Measurements from ENCODE around the gene EYS. TPM values are rescaled to one million over a fixed set of nuclear protein-coding genes. Genes with fewer than 3 reads are reported as not detected.

EYS gene
- total RNA-seq, 1 experiment from 2014 or later, result not detected

- H3K56ac ChIP-seq (ENCODE audit: insufficient read length, low read depth, low read length), result no peak overlapping the region
- H3K9me3 Mint-ChIP-seq, result peaks cover 0 to 6% of the 10 kb centered on the region in 2 experiments; a peak in 3 of 5 replicates
- no peaks in the 10 kb centered on the region for H3K4me1 ChIP-seq (ENCODE audit: insufficient read depth, low read length)
- H4K91ac ChIP-seq (ENCODE audit: insufficient read length, low read depth, low read length), result no peak overlapping the region
- no peak overlapping the region for H2BK15ac ChIP-seq (ENCODE audit: low read depth, low read length)
- no peaks in the 10 kb centered on the region for H3K4me1 Mint-ChIP-seq
- no peak overlapping the region for H4K8ac ChIP-seq (replicated peaks; ENCODE audit: insufficient read length, low read depth, low read length)
- no peak overlapping the region for H4K5ac ChIP-seq (ENCODE audit: insufficient read length, low read depth, low read length)
- H3K18ac ChIP-seq (ENCODE audit: insufficient read length, low read depth, low read length), result no peak overlapping the region
- H3K23ac ChIP-seq (ENCODE audit: insufficient read length, low read depth, low read length), result no peak overlapping the region
- no peak for TF ChIP-seq CTCF (conservative IDR thresholded peaks at IDR 0.05)
- H2BK120ac ChIP-seq (ENCODE audit: low read depth, low read length, poor library complexity, severe bottlenecking), result no peak overlapping the region
- no peak overlapping the region for H3K4ac ChIP-seq (ENCODE audit: low read depth, low read length)
- no peak overlapping the region for H2AK5ac ChIP-seq (ENCODE audit: insufficient read length, low read length)
- H4K20me1 ChIP-seq (ENCODE audit: control insufficient read depth, insufficient read depth, insufficient read length), result no peaks in the 10 kb centered on the region
- no peaks in the 10 kb centered on the region for H3K27me3 Mint-ChIP-seq (ENCODE audit: low read depth)
- H3K27ac ChIP-seq (ENCODE audit: insufficient read length, low read depth, low read length), result no peak overlapping the region
- no CpG with 5 or more reads among the region's 3 CpGs for WGBS (ENCODE audit: extremely low coverage, insufficient read length, low lambda C conversion rate)
- H2BK12ac ChIP-seq (ENCODE audit: insufficient read length, low read depth, low read length), result no peak overlapping the region
- H3K36me3 Mint-ChIP-seq (ENCODE audit: insufficient read depth in 1 of 3, low read depth in 3 of 3), result no peaks in the 10 kb centered on the region; a peak in 2 of 7 replicates
- H3K27me3 ChIP-seq (ENCODE audit: insufficient read depth, low read length), result no peaks in the 10 kb centered on the region
- no peak overlapping the region for H3K4me2 ChIP-seq (ENCODE audit: insufficient read depth, insufficient read length, low read length)
- DNase-seq, result no peak
- no peak overlapping the region for H2BK20ac ChIP-seq (ENCODE audit: low read depth, low read length, poor library complexity, severe bottlenecking)
- H3K23me2 ChIP-seq (ENCODE audit: insufficient read length, low read depth, low read length, poor library complexity, severe bottlenecking), result no peaks in the 10 kb centered on the region
- no peak overlapping the region for H3K9ac ChIP-seq (ENCODE audit: extremely low read depth, insufficient read length, low read length)
- H3T11ph ChIP-seq (ENCODE audit: low read length), result no peak overlapping the region
- no peak overlapping the region for H3K4me3 Mint-ChIP-seq
- H2BK5ac ChIP-seq (ENCODE audit: insufficient read length, low read length), result no peak overlapping the region
- H3K79me1 ChIP-seq (ENCODE audit: insufficient read depth, low read depth, low read length, poor library complexity, severe bottlenecking), result no peaks in the 10 kb centered on the region
- no peak overlapping the region for H2AFZ ChIP-seq (ENCODE audit: low read length)
- H3K79me2 ChIP-seq (ENCODE audit: insufficient read depth, low read length), result no peaks in the 10 kb centered on the region
- H3K14ac ChIP-seq (ENCODE audit: insufficient read depth, low read length), result no peak overlapping the region
- no peaks in the 10 kb centered on the region for H3K9me3 ChIP-seq (ENCODE audit: control insufficient read depth, low read depth, low read length)
- no peak overlapping the region for H3K27ac Mint-ChIP-seq
Measured at GRCh38 chr6:64691064-64691463, 1016.0 kb downstream of the EYS start.
